Bronchial epithelial cell (primary cell): ENCODE results near the gene SDF4. TPM values are rescaled to one million over a fixed set of nuclear protein-coding genes. Genes with fewer than 3 reads are reported as not detected.

Experiments
- DNase-seq: peaks from one replicate; pipeline ENCODE4 v3.0.0-alpha.2; 2010; ENCODE audit warnings: low read depth
- FAIRE-seq: peaks from 2 replicates; lab custom pipeline; 2011; peaks lifted over from hg19 to GRCh38; lab: Jason Lieb, UNC
- H3K27me3 ChIP-seq: 2 replicates; pipeline ENCODE4 v1.5.1; 2011; ENCODE audit warnings: low read length; ENCODE audit not compliant: control insufficient read depth, insufficient read depth
- H3K36me3 ChIP-seq: 2 replicates; pipeline ENCODE4 v1.5.1; 2011; ENCODE audit warnings: low read length; ENCODE audit not compliant: control insufficient read depth, insufficient read depth
- H3K4me3 ChIP-seq: 2 replicates; pipeline ENCODE4 v1.5.1; 2011; ENCODE audit warnings: mild to moderate bottlenecking, low read depth, low read length, control low read depth
- CTCF ChIP-seq: IDR thresholded peaks from 2 replicates; pipeline ENCODE4 v1.5.1; 2011; ENCODE audit warnings: mild to moderate bottlenecking, moderate library complexity, low read length, control low read depth, inconsistent platforms; ENCODE audit not compliant: insufficient read depth, severe bottlenecking
- total RNA-seq: library from RNA; depleted of rRNA; stranded (reverse); fragments of >200 nt; gene quantifications from 2 replicates; pipeline ENCODE4 v1.2.1, GENCODE V29; 2014

The SDF4 gene
- total RNA-seq, 1 donor from 2014 or later = 68.2 TPM

DNA sequence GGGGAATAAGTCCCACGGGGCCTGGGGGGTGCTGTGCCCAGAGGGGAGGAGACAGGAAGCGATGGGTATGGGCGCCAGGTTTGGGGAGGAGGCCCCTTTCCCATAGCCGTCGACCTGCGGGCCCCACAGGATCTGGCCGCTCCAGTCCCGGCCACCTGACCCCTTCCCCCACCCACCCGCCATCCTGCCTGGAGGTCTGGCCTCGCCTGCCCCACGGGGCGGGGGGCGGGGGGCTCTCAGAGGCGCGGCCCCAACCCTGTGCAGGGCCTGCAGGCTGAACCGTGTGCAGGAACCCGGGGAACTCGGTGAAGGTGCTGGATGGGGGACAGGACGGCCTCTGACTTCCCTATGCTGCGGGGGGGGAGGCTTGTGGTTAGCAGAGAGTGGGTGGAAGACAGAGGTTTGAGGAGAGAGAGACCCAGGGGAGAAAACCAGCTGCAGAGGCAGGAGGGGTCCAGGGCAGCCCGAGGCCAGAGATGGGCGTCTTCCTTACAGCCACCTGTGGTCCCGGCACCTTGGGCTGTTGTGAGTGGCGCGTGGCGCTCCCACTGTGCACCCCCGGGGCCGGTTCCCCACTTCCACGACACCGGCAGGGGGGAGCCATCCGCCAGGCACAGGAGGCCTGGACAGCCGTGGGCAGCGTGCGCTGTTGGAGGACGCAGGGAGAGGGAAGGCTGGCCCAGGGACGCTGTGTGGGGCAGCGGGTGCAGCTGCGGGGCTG is 22.9 kb downstream of the SDF4 start:
- TF ChIP-seq CTCF = no peak
- Histone ChIP-seq H3K27me3 (peaks cover 2% of the 10 kb centered on the region), H3K36me3 (no peaks in the 10 kb centered on the region), H3K4me3 (no peak overlapping the region)
- FAIRE-seq (no peak), DNase-seq (no peak)

DNA sequence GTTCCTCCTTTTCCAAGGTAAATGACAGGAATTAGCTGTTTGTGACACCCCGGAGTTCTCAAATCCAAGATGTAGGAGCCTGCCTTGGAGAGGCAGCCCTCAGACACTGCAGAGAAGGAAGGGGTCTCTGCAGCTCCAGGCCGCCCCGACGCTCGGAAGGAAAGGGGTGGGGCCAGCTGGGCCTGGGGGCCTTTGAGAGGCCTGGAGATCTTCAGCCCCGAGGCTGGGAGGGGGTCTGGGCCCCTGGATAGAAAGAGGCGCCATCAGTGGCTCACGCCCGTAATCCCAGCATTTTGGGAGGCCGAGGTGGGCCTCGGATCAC is 24.3 kb downstream of the SDF4 start:
- H3K27me3 ChIP-seq = peaks cover 2% of the 10 kb centered on the region
- FAIRE-seq = no peak
- H3K36me3 ChIP-seq = no peaks in the 10 kb centered on the region
- no peak overlapping the region for H3K4me3 ChIP-seq
- DNase-seq = no peak
- TF ChIP-seq CTCF = no peak

GRCh38 chr1:1206966-1207531 is 24.8 kb downstream of the SDF4 start:
- Histone ChIP-seq H3K27me3 (peaks cover 2% of the 10 kb centered on the region), H3K36me3 (no peaks in the 10 kb centered on the region), H3K4me3 (no peak overlapping the region)
- no peak for TF ChIP-seq CTCF
- DNase-seq (no peak), FAIRE-seq (no peak)

DNA sequence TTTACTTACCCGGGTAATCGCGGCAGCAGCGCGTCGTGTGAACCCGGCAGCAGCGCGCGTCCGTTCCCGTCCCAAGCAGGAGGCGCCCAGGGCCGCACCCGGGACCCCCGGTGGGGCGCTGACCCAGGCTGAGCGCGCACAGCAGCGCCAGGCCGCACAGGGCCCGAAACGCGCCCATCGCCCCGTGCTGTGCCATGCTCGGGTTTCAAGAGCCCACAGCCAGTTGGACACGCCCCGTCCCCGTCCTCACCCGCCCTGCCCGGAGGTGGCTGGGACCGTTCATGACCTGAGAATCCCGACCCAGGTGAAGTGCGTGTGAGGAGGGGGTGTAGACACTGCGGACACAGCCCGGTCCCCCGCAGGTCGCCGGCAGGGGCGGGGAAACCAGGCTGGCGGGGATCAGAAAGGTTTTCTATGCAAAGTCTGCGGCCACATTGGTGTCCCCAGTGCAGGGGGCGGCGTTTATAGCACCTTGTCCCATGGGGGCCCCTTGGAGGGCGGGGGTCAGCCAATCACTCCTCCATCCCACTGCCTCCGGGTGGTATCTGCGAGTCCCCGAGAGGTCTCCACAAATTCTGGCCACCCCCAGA is 25.3 kb downstream of the SDF4 start, which contains the start of gene TNFRSF18:
Gene TNFRSF18 (minus strand): TSS at position 217 of the 590 bp plus-strand sequence. CDS start 21 bp downstream, at position 196.
- H3K4me3 ChIP-seq = peak within 1 kb of the TSS; percentile 25
- peaks cover 2% of the 10 kb centered on the region for H3K27me3 ChIP-seq
- no peak for TF ChIP-seq CTCF
- no peaks in the 10 kb centered on the region for H3K36me3 ChIP-seq
- DNase-seq (no peak), FAIRE-seq (no peak)

GRCh38 chr1:1205769-1206375 is 25.9 kb downstream of the SDF4 start:
- DNase-seq = no peak
- TF ChIP-seq CTCF = no peak
- Histone ChIP-seq H3K4me3 (peak overlapping the region; percentile 25), H3K36me3 (no peaks in the 10 kb centered on the region), H3K27me3 (peaks cover 2% of the 10 kb centered on the region)
- FAIRE-seq = no peak
